LNCaP clone FGC (cell line): ENCODE data around the gene SHB.

ENCODE experiments used
- DNase-seq: peaks from one replicate; pipeline ENCODE4 v3.0.0-alpha.2; 2011; ENCODE audit warnings: low read depth
- H3K4me3 ChIP-seq: 2 replicates; pipeline ENCODE4 v1.5.1; 2011; ENCODE audit warnings: mild to moderate bottlenecking, low read depth, low read length, control low read depth
- CTCF ChIP-seq: IDR thresholded peaks from 2 replicates; pipeline ENCODE4 v1.5.1; 2012; ENCODE audit warnings: mild to moderate bottlenecking; ENCODE audit not compliant: control insufficient read depth, insufficient read depth; ENCODE audit errors: extremely low read depth

Gene SHB

GRCh38 chr9:37952731-37953130, 116.3 kb downstream of the SHB start:
- no peak for DNase-seq
- TF ChIP-seq CTCF, result no peak
- H3K4me3 ChIP-seq, result no peak overlapping the region

- H3K4me3 ChIP-seq, result no peak overlapping the region
- TF ChIP-seq CTCF, result no peak
- DNase-seq, result no peak
Observed at GRCh38 chr9:37951671-37952449, 117.2 kb downstream of the SHB start.

GRCh38 chr9:37950561-37950960, 118.5 kb downstream of the SHB start:
- H3K4me3 ChIP-seq, result no peak overlapping the region
- DNase-seq, result no peak
- TF ChIP-seq CTCF, result no peak

- no peak for TF ChIP-seq CTCF
- no peak overlapping the region for H3K4me3 ChIP-seq
- no peak for DNase-seq
Observed at GRCh38 chr9:37949576-37949975, 119.5 kb downstream of the SHB start.

- no peak for DNase-seq
- H3K4me3 ChIP-seq, result no peak overlapping the region
- TF ChIP-seq CTCF, result no peak
Observed at GRCh38 chr9:37948417-37948980, 120.5 kb downstream of the SHB start.

GRCh38 chr9:37947977-37948376, 121.0 kb downstream of the SHB start:
- TF ChIP-seq CTCF, result no peak

GRCh38 chr9:37947471-37947870, 121.6 kb downstream of the SHB start:
- no peak for DNase-seq
- TF ChIP-seq CTCF, result no peak
- H3K4me3 ChIP-seq, result no peak overlapping the region

More at GRCh38 chr9:37947977-37948376, 121.0 kb downstream of the SHB start:
- no peak overlapping the region for H3K4me3 ChIP-seq
- DNase-seq, result no peak
